HepG2 (cell line): ENCODE data around the gene RAB3C. TPM values are rescaled to one million over a fixed set of nuclear protein-coding genes. Genes with fewer than 3 reads are reported as not detected.

ENCODE experiments used
- ATAC-seq: fragments of 200-7000 bp; cut with Tn5 transposase; 3 replicates; pipeline ENCODE4 v1.9.1; 2020; ENCODE audit warnings: mild to moderate bottlenecking, moderate library complexity
- BruUV-seq: library from RNA; stranded (reverse); fragments of 400-500 nt; replicated peaks from 2 replicates; lab custom pipeline; 2021; lab: Mats Ljungman, UMichigan
- CTCF ChIA-PET: fragments of 300-600 bp; formaldehyde crosslinking; extraction: SDS; loops from one replicate; lab custom pipeline; 2021; ENCODE audit warnings: low total read pairs, inconsistent platforms, low intra/inter-chr PET ratio; lab: Yijun Ruan, JAX
- POLR2A ChIA-PET: fragments of 350-600 bp; sonication (Branson Sonifier 250); formaldehyde crosslinking; loops from one replicate; lab custom pipeline; 2020; ENCODE audit warnings: antibody characterized with exemption, inconsistent platforms; lab: Yijun Ruan, JAX
- DNase-seq: peaks from one replicate; pipeline ENCODE4 v3.0.0-alpha.2; 2015; ENCODE audit warnings: low spot score
- FAIRE-seq: peaks from 3 replicates; lab custom pipeline; 2011; peaks lifted over from hg19 to GRCh38; lab: Jason Lieb, UNC
- H2AFZ ChIP-seq: one replicate; pipeline ENCODE4 v1.6.1; 2011; ENCODE audit warnings: low read length, inconsistent platforms
- H3K27ac ChIP-seq: fragments of 300-600 bp; 3 replicates; pipeline ENCODE4 v1.8.0; 2011; ENCODE audit warnings: mixed run types, mild to moderate bottlenecking, mixed read lengths, low read length, inconsistent platforms; ENCODE audit not compliant: insufficient read depth; ENCODE audit errors: extremely low read length
- H3K27me3 ChIP-seq, 2 experiments: fragments of 200-600 bp in 1 of 2; 2 replicates in 1 of 2; 3 replicates in 1 of 2; pipeline versions ENCODE4 v1.6.0 to v1.8.0; 2011; ENCODE audit warnings: low read length in 2 of 2, mild to moderate bottlenecking in 2 of 2, moderate library complexity in 2 of 2, inconsistent platforms in 1 of 2; ENCODE audit not compliant: insufficient read depth in 2 of 2, control insufficient read depth in 1 of 2
- H3K36me3 ChIP-seq, 2 experiments: fragments of 200-600 bp in 1 of 2; replicated peaks in 1 of 2; 2 replicates in 1 of 2; 3 replicates in 1 of 2; pipeline versions ENCODE4 v1.5.1 to v1.8.0; 2011; ENCODE audit warnings: low read length in 2 of 2, inconsistent platforms in 1 of 2; ENCODE audit not compliant: insufficient read depth in 2 of 2, control insufficient read depth in 1 of 2
- H3K4me1 ChIP-seq: 2 replicates; pipeline ENCODE4 v1.5.1; 2012; ENCODE audit warnings: low read length, inconsistent platforms; ENCODE audit not compliant: insufficient read depth
- H3K4me2 ChIP-seq: 2 replicates; pipeline ENCODE4 v1.6.0; 2011; ENCODE audit warnings: low read depth, low read length, inconsistent platforms
- H3K4me3 ChIP-seq, 3 experiments: fragments of 200-600 bp in 1 of 3; sonication (generic), shearing (Covaris generic) in 1 of 3; replicated peaks in 1 of 3; 2 replicates each; pipeline ENCODE4 v1.5.1; 2011 to 2016; ENCODE audit warnings: low read length in 3 of 3, inconsistent platforms in 2 of 3, low read depth in 2 of 3, mild to moderate bottlenecking in 2 of 3, control low read depth in 1 of 3, mixed read lengths in 1 of 3; ENCODE audit not compliant: insufficient read depth in 1 of 3
- H3K79me2 ChIP-seq: one replicate; pipeline ENCODE4 v1.6.1; 2011; ENCODE audit warnings: low read length, inconsistent platforms; ENCODE audit not compliant: insufficient read depth
- H3K9ac ChIP-seq: 2 replicates; pipeline ENCODE4 v1.6.0; 2011; ENCODE audit warnings: mild to moderate bottlenecking, low read depth, low read length, inconsistent platforms; ENCODE audit not compliant: insufficient read depth
- H3K9me3 ChIP-seq: 2 replicates; pipeline ENCODE4 v1.5.1; 2012; ENCODE audit warnings: mild to moderate bottlenecking, low read length
- H4K20me1 ChIP-seq: 2 replicates; pipeline ENCODE4 v1.6.0; 2011; ENCODE audit warnings: inconsistent platforms, mild to moderate bottlenecking, low read length, moderate library complexity; ENCODE audit not compliant: insufficient read depth
- DDIT3 ChIP-seq: sonication (generic); formaldehyde crosslinking; IDR thresholded peaks from 2 replicates; pipeline ENCODE4 v1.4.0; 2020; ENCODE audit warnings: mild to moderate bottlenecking, missing genetic modification reagents
- HMG20B ChIP-seq: conservative IDR thresholded peaks from 2 replicates; pipeline ENCODE4 v1.6.1; 2016; ENCODE audit warnings: missing genetic modification reagents, missing compliant biosample characterization
- KDM4B ChIP-seq: sonication (generic); formaldehyde crosslinking; IDR thresholded peaks from 2 replicates; pipeline ENCODE4 v1.4.0; 2020; ENCODE audit warnings: missing genetic modification reagents
- MTF1 ChIP-seq: sonication (generic); formaldehyde crosslinking; IDR thresholded peaks from 2 replicates; pipeline ENCODE4 v1.5.0; 2020; ENCODE audit warnings: missing genetic modification reagents
- XRCC5 ChIP-seq: fragments of 200-400 bp; formaldehyde crosslinking; optimal IDR thresholded peaks from 2 replicates; pipeline ENCODE3; 2017; ENCODE audit warnings: mild to moderate bottlenecking, low read length
- ZNF142 ChIP-seq: sonication (generic); formaldehyde crosslinking; IDR thresholded peaks from 2 replicates; pipeline ENCODE4 v1.4.0; 2020; ENCODE audit warnings: missing genetic modification reagents
- ZNF253 ChIP-seq: sonication (generic); formaldehyde crosslinking; IDR thresholded peaks from 2 replicates; pipeline ENCODE4 v1.8.0; 2022; ENCODE audit warnings: mild to moderate bottlenecking, missing genetic modification reagents, borderline replicate concordance
- ZNF276 ChIP-seq: sonication (generic); formaldehyde crosslinking; IDR thresholded peaks from 2 replicates; pipeline ENCODE4 v1.4.0; 2020; ENCODE audit warnings: mild to moderate bottlenecking, low read depth, missing genetic modification reagents
- ZNF280D ChIP-seq: sonication (generic); formaldehyde crosslinking; IDR thresholded peaks from 2 replicates; pipeline ENCODE4 v1.5.1; 2020; ENCODE audit warnings: mild to moderate bottlenecking, missing genetic modification reagents
- ZNF616 ChIP-seq: sonication (generic); formaldehyde crosslinking; IDR thresholded peaks from 2 replicates; pipeline ENCODE4 v1.5.0; 2020; ENCODE audit warnings: low read depth, mild to moderate bottlenecking, missing genetic modification reagents
- ZNF629 ChIP-seq: sonication (generic); formaldehyde crosslinking; conservative IDR thresholded peaks from 2 replicates; pipeline ENCODE4 v1.5.0; 2020; ENCODE audit warnings: missing genetic modification reagents
- ZNF841 ChIP-seq: sonication (generic); formaldehyde crosslinking; IDR thresholded peaks from 2 replicates; pipeline ENCODE4 v1.8.1; 2023; ENCODE audit warnings: missing genetic modification reagents, borderline replicate concordance
- WGBS: methylation state at CpG from one replicate; pipeline ENCODE4 v1.1.6; 2017; ENCODE audit warnings: low lambda C conversion rate; 5-methylcytosine and 5-hydroxymethylcytosine counted together
- in situ Hi-C: cut with HindIII; loops from 2 replicates; pipeline ENCODE4 v1.10.0; 2017; ENCODE audit warnings: low pct_unique_long_range_greater_than_20kb; ENCODE audit not compliant: extremely low pct_ligation_motif_present
- intact Hi-C: fragments of 100-400 bp; cut with micrococcal nuclease; formaldehyde crosslinking; loops from one replicate; pipeline ENCODE4 v1.10.0; 2022; ENCODE audit not compliant: unreplicated experiment
- polyA plus RNA-seq, 8 experiments: library from polyadenylated mRNA; depleted of rRNA in 3 of 8; stranded (reverse) in 7 of 8; unstranded in 1 of 8; fragments of >200 nt; fragmentation: Illumina TruSeq in 4 of 8; extraction: Trizol in 4 of 8; gene quantifications; 2 replicates each; pipeline versions ENCODE4 v1.2.1 to v1.2.3, GENCODE V29; 2011 to 2016; ENCODE audit warnings: low read depth in 4 of 8, missing spikeins in 1 of 8, mixed read lengths in 1 of 8; ENCODE audit not compliant: insufficient read depth in 1 of 8
- total RNA-seq, 5 experiments: library from RNA; depleted of rRNA; stranded (reverse); fragments of >200 nt; fragmentation: Illumina TruSeq; extraction: Trizol; gene quantifications; 2 replicates each; pipeline ENCODE4 v1.2.3, GENCODE V29; 2016; ENCODE audit warnings: low read depth in 1 of 5

The RAB3C gene
- total and polyA plus RNA-seq, 2 of the 13 experiments (the other 11 are each of a cell fraction or from before 2014, with no cell fraction given), result not detected

- TF ChIP-seq ZNF280D (CRISPR knock-in tag), result no peak
Observed at GRCh38 chr5:58703925-58704555, 121.2 kb downstream of the RAB3C start (continued).

DNA sequence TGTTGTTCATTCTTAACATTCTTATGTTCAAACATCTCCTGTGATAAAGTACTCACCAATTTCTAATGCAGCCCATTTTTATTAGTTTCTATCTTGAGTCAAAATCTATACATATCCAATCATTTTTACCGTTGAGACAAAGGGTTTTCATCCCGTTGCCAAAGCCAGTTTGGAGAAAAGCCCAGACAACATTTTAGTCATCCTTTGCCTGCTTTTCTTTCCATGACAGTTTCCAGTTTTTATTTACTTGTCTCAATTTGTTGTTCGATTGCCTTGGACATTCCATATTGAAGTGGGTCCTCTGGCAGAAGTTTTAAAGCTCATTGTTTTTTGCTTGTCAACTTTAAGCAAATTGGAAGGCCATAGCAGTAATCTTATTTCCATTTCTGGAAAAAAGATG lies 123.9 kb downstream of the RAB3C start:
- under 1% methylated on average over 3 of the region's 3 CpGs for WGBS
- no peak for DNase-seq
- Histone ChIP-seq H3K27ac (no peak overlapping the region), H3K4me1 (no peaks in the 10 kb centered on the region), H3K4me2 (no peak overlapping the region), H3K79me2 (no peaks in the 10 kb centered on the region), H2AFZ (no peak overlapping the region), H3K36me3 (no peaks in the 10 kb centered on the region), H3K27me3 (no peaks in the 10 kb centered on the region), H4K20me1 (no peaks in the 10 kb centered on the region), H3K4me3 (no peak overlapping the region), H3K9ac (no peak overlapping the region), H3K9me3 (no peaks in the 10 kb centered on the region)
- in situ Hi-C loops, result no loop called here
- no peak for FAIRE-seq
- POLR2A ChIA-PET, result no interaction called here
- intact Hi-C loops, result no loop called here
- CTCF ChIA-PET, result no interaction called here
- no TSS peak for BruUV-seq
- no peak for ATAC-seq
- TF ChIP-seq ZNF142 (no peak), MTF1 (CRISPR knock-in tag) (no peak), ZNF629 (CRISPR knock-in tag) (no peak), ZNF276 (CRISPR knock-in tag) (no peak), KDM4B (CRISPR knock-in tag) (no peak), ZNF841 (CRISPR knock-in tag) (no peak), DDIT3 (CRISPR knock-in tag) (no peak), XRCC5 (no peak), ZNF616 (CRISPR knock-in tag) (no peak), ZNF253 (CRISPR knock-in tag) (no peak), HMG20B (no peak)
